Glutamatergic neuron (in vitro differentiated cells): Measurements from ENCODE around the gene YEATS2. TPM values are rescaled to one million over a fixed set of nuclear protein-coding genes. Genes with fewer than 3 reads are reported as not detected.
A peak's percentile ranks its signal among the peaks of the same experiment; 100 is the strongest.

Source experiments
- DNase-seq: peaks from one replicate; pipeline ENCODE4 v3.0.0; 2022
- H3K27ac Mint-ChIP-seq: one replicate; pipeline ENCODE4 v1.8.0; 2020; ENCODE audit warnings: mild to moderate bottlenecking, mixed read lengths, inconsistent platforms; ENCODE audit not compliant: unreplicated experiment
- H3K27me3 Mint-ChIP-seq: one replicate; pipeline ENCODE4 v1.8.0; 2020; ENCODE audit warnings: mild to moderate bottlenecking, moderate library complexity, mixed read lengths, inconsistent platforms; ENCODE audit not compliant: unreplicated experiment
- H3K36me3 Mint-ChIP-seq: one replicate; pipeline ENCODE4 v1.8.0; 2020; ENCODE audit warnings: mild to moderate bottlenecking, mixed read lengths, inconsistent platforms; ENCODE audit not compliant: unreplicated experiment
- H3K4me1 Mint-ChIP-seq: one replicate; pipeline ENCODE4 v1.8.0; 2020; ENCODE audit warnings: mild to moderate bottlenecking, low read depth, mixed read lengths, inconsistent platforms; ENCODE audit not compliant: unreplicated experiment
- H3K4me3 Mint-ChIP-seq: one replicate; pipeline ENCODE4 v1.8.0; 2020; ENCODE audit warnings: mild to moderate bottlenecking, mixed read lengths, inconsistent platforms; ENCODE audit not compliant: unreplicated experiment
- H3K9me3 Mint-ChIP-seq: one replicate; pipeline ENCODE4 v1.8.0; 2020; ENCODE audit warnings: mild to moderate bottlenecking, moderate library complexity, mixed read lengths, inconsistent platforms; ENCODE audit not compliant: unreplicated experiment
- CTCF ChIP-seq: fragments of 200-600 bp; sonication (generic); IDR thresholded peaks from one replicate; pipeline ENCODE4 v1.5.0; 2021; ENCODE audit not compliant: partially characterized antibody, unreplicated experiment
- total RNA-seq: library from RNA; stranded (reverse); fragmentation: NEBNext Ultra II Directional; extraction: Animal tissue kit (Norgen Biotek cat#: 25700); gene quantifications from one replicate; pipeline ENCODE4 v1.2.1, GENCODE V29; 2021; ENCODE audit not compliant: unreplicated experiment

YEATS2 gene
- total RNA-seq, 1 donor from 2014 or later, result 56.1 TPM

GRCh38 chr3:183796372-183796771, 98.8 kb downstream of the YEATS2 start:
- TF ChIP-seq CTCF, result no peak
- peak overlapping the region; percentile 40 for H3K27ac Mint-ChIP-seq
- H3K36me3 Mint-ChIP-seq, result no peaks in the 10 kb centered on the region
- no peak for DNase-seq
- no peaks in the 10 kb centered on the region for H3K9me3 Mint-ChIP-seq
- no peaks in the 10 kb centered on the region for H3K4me1 Mint-ChIP-seq
- H3K4me3 Mint-ChIP-seq, result no peak overlapping the region
- no peaks in the 10 kb centered on the region for H3K27me3 Mint-ChIP-seq

- Mint-ChIP-seq H3K4me1 (no peaks in the 10 kb centered on the region), H3K27me3 (no peaks in the 10 kb centered on the region), H3K9me3 (no peaks in the 10 kb centered on the region), H3K36me3 (no peaks in the 10 kb centered on the region), H3K4me3 (no peak overlapping the region), H3K27ac (no peak overlapping the region)
- no peak for DNase-seq
- no peak for TF ChIP-seq CTCF
These were observed 100.4 kb downstream of the YEATS2 start for GRCh38 chr3:183797996-183798395.

- H3K27ac Mint-ChIP-seq, result no peak overlapping the region
- DNase-seq, result no peak
- H3K4me1 Mint-ChIP-seq, result no peaks in the 10 kb centered on the region
- peaks cover 5% of the 10 kb centered on the region for H3K27me3 Mint-ChIP-seq
- H3K36me3 Mint-ChIP-seq, result no peaks in the 10 kb centered on the region
- no peak for TF ChIP-seq CTCF
- no peak overlapping the region for H3K4me3 Mint-ChIP-seq
- H3K9me3 Mint-ChIP-seq, result no peaks in the 10 kb centered on the region
These were observed 101.9 kb downstream of the YEATS2 start for GRCh38 chr3:183799461-183799860.

GRCh38 chr3:183800243-183800863, 102.8 kb downstream of the YEATS2 start:
- H3K4me1 Mint-ChIP-seq, result no peaks in the 10 kb centered on the region
- H3K27ac Mint-ChIP-seq, result no peak overlapping the region
- H3K9me3 Mint-ChIP-seq, result no peaks in the 10 kb centered on the region
- no peak overlapping the region for H3K4me3 Mint-ChIP-seq
- no peaks in the 10 kb centered on the region for H3K36me3 Mint-ChIP-seq
- no peak for TF ChIP-seq CTCF
- DNase-seq, result no peak
- H3K27me3 Mint-ChIP-seq, result peaks cover 5% of the 10 kb centered on the region

- Mint-ChIP-seq H3K9me3 (no peaks in the 10 kb centered on the region), H3K4me3 (no peak overlapping the region), H3K4me1 (peaks cover 1% of the 10 kb centered on the region), H3K36me3 (no peaks in the 10 kb centered on the region), H3K27me3 (peaks cover 5% of the 10 kb centered on the region), H3K27ac (no peak overlapping the region)
- DNase-seq, result no peak
- TF ChIP-seq CTCF, result no peak
These were observed 104.0 kb downstream of the YEATS2 start for GRCh38 chr3:183801601-183802000.
